GM12878 (cell line): ENCODE results near the gene LPCAT4. TPM values are rescaled to one million over a fixed set of nuclear protein-coding genes. Genes with fewer than 3 reads are reported as not detected.
A peak's percentile ranks its signal among the peaks of the same experiment; 100 is the strongest.

ENCODE experiments used
- ATAC-seq: fragments of 200-7000 bp; cut with Tn5 transposase; 3 replicates; pipeline ENCODE4 v1.9.1; 2020; ENCODE audit warnings: mild to moderate bottlenecking, moderate library complexity
- BruUV-seq: library from RNA; stranded (reverse); fragments of 400-500 nt; replicated peaks from 2 replicates; lab custom pipeline; 2021; lab: Mats Ljungman, UMichigan
- CTCF ChIA-PET: fragments of 300-600 bp; sonication (Branson Sonifier 250); formaldehyde crosslinking; extraction: SDS; loops from one replicate; lab custom pipeline; 2021; ENCODE audit warnings: inconsistent platforms; lab: Yijun Ruan, JAX
- POLR2A ChIA-PET: fragments of 350-600 bp; formaldehyde crosslinking; extraction: SDS; loops from one replicate; lab custom pipeline; 2021; ENCODE audit warnings: inconsistent platforms; lab: Charles Lee
- RAD21 ChIA-PET: fragments of 300-600 bp; sonication (Branson Sonifier 250); formaldehyde crosslinking; loops from one replicate; lab custom pipeline; 2023; ENCODE audit warnings: antibody characterized with exemption; ENCODE audit not compliant: unreplicated experiment; lab: Charles Lee
- SMC1A ChIA-PET: fragments of 300-600 bp; sonication (Branson Sonifier 250); formaldehyde crosslinking; loops from one replicate; lab custom pipeline; 2023; ENCODE audit not compliant: unreplicated experiment, uncharacterized antibody; lab: Charles Lee
- DNase-seq: peaks from one replicate; pipeline ENCODE4 v3.0.0-alpha.2; 2011; ENCODE audit warnings: low read depth, low spot score
- FAIRE-seq: peaks from 3 replicates; lab custom pipeline; 2011; peaks lifted over from hg19 to GRCh38; lab: Jason Lieb, UNC
- H2AFZ ChIP-seq: 2 replicates; pipeline ENCODE4 v1.6.0; 2011; ENCODE audit warnings: low read depth, low read length, control low read depth; ENCODE audit not compliant: control insufficient read depth
- H3K27ac ChIP-seq: 2 replicates; pipeline ENCODE4 v1.5.1; 2011; ENCODE audit warnings: control low read depth; ENCODE audit not compliant: control insufficient read depth, insufficient read depth
- H3K27me3 ChIP-seq, 2 experiments: replicated peaks in 1 of 2; 2 replicates each; pipeline versions ENCODE4 v1.6.0 to v1.6.1; 2011; ENCODE audit warnings: low read length in 1 of 2; ENCODE audit not compliant: control insufficient read depth in 2 of 2, insufficient read depth in 2 of 2
- H3K36me3 ChIP-seq, 2 experiments: 2 replicates each; pipeline ENCODE4 v1.5.1; 2011; ENCODE audit warnings: low read length in 1 of 2; ENCODE audit not compliant: control insufficient read depth in 2 of 2, insufficient read depth in 2 of 2
- H3K4me1 ChIP-seq: 2 replicates; pipeline ENCODE4 v1.6.1; 2011; ENCODE audit warnings: mild to moderate bottlenecking, low read length, moderate library complexity, mixed read lengths; ENCODE audit not compliant: control insufficient read depth, insufficient read depth
- H3K4me2 ChIP-seq: 2 replicates; pipeline ENCODE4 v1.6.0; 2011; ENCODE audit warnings: control low read depth; ENCODE audit not compliant: control insufficient read depth, insufficient read depth
- H3K4me3 ChIP-seq: fragments of 200-600 bp; sonication (generic); 2 replicates; pipeline ENCODE4 v1.5.1; 2016
- H3K79me2 ChIP-seq: 2 replicates; pipeline ENCODE4 v1.6.0; 2011; ENCODE audit warnings: low read length; ENCODE audit not compliant: control insufficient read depth, insufficient read depth
- H3K9ac ChIP-seq: 2 replicates; pipeline ENCODE4 v1.8.0; 2011; ENCODE audit warnings: low read length, control low read depth, mixed read lengths; ENCODE audit not compliant: control insufficient read depth, insufficient read depth
- H3K9me3 ChIP-seq: replicated peaks from 3 replicates; pipeline ENCODE4 v1.5.1; 2011; ENCODE audit warnings: mild to moderate bottlenecking, low read length; ENCODE audit not compliant: control insufficient read depth, insufficient read depth
- H4K20me1 ChIP-seq: 2 replicates; pipeline ENCODE4 v1.6.0; 2011; ENCODE audit not compliant: control insufficient read depth, insufficient read depth
- ASH2L ChIP-seq: fragments of 300-600, 200-600 bp; sonication (generic); IDR thresholded peaks from 2 replicates; pipeline ENCODE4 v1.6.1; 2017; ENCODE audit warnings: low read depth, mild to moderate bottlenecking, borderline replicate concordance
- ATF7 ChIP-seq: fragments of 450-650 bp; IDR thresholded peaks from 2 replicates; pipeline ENCODE4 v1.6.1; 2016; ENCODE audit warnings: low read depth, mild to moderate bottlenecking
- CBFB ChIP-seq: IDR thresholded peaks from 2 replicates; pipeline ENCODE4 v1.6.1; 2016; ENCODE audit warnings: antibody characterized with exemption, low read depth
- CREB1 ChIP-seq: IDR thresholded peaks from 2 replicates; pipeline ENCODE4 v1.6.1; 2012; ENCODE audit warnings: low read depth, mild to moderate bottlenecking, inconsistent platforms
- CREM ChIP-seq: IDR thresholded peaks from 2 replicates; pipeline ENCODE4 v1.6.1; 2014; ENCODE audit warnings: antibody characterized with exemption, low read depth
- GABPA ChIP-seq: IDR thresholded peaks from 2 replicates; pipeline ENCODE4 v1.6.1; 2014; ENCODE audit warnings: antibody characterized with exemption, low read depth, mild to moderate bottlenecking, inconsistent platforms
- JUNB ChIP-seq: IDR thresholded peaks from 2 replicates; pipeline ENCODE4 v1.6.1; 2016; ENCODE audit warnings: antibody characterized with exemption, mild to moderate bottlenecking
- MEF2A ChIP-seq: IDR thresholded peaks from 2 replicates; pipeline ENCODE4 v1.6.1; 2011; ENCODE audit warnings: low read depth, mild to moderate bottlenecking, low read length, moderate library complexity; ENCODE audit not compliant: insufficient read depth
- MEF2B ChIP-seq: fragments of 450-650 bp; IDR thresholded peaks from 2 replicates; pipeline ENCODE4 v1.6.1; 2018; ENCODE audit warnings: mild to moderate bottlenecking, moderate library complexity; ENCODE audit not compliant: partially characterized antibody, poor library complexity, severe bottlenecking
- MTA2 ChIP-seq: fragments of 450-650 bp; IDR thresholded peaks from 2 replicates; pipeline ENCODE4 v1.6.1; 2016; ENCODE audit warnings: low read depth, mild to moderate bottlenecking, moderate library complexity
- NFIC ChIP-seq: IDR thresholded peaks from 2 replicates; pipeline ENCODE4 v1.6.1; 2012; ENCODE audit warnings: low read depth, mild to moderate bottlenecking, inconsistent platforms, low read length, moderate library complexity
- NFYB ChIP-seq: IDR thresholded peaks from 2 replicates; pipeline ENCODE4 v1.6.1; 2011; ENCODE audit warnings: low read depth, mild to moderate bottlenecking, low read length, improper control_type of control experiment, moderate library complexity; ENCODE audit not compliant: insufficient read depth
- PAX8 ChIP-seq: fragments of 450-650 bp; IDR thresholded peaks from 2 replicates; pipeline ENCODE4 v1.6.1; 2017; ENCODE audit warnings: mild to moderate bottlenecking, moderate library complexity
- RBBP5 ChIP-seq: fragments of 200-600 bp; sonication (generic); conservative IDR thresholded peaks from 2 replicates; pipeline ENCODE4 v1.6.1; 2016
- RUNX3 ChIP-seq: IDR thresholded peaks from 2 replicates; pipeline ENCODE4 v1.6.1; 2012; ENCODE audit warnings: low read length, inconsistent platforms
- WRNIP1 ChIP-seq: IDR thresholded peaks from 2 replicates; pipeline ENCODE4 v1.6.1; 2011; ENCODE audit warnings: low read depth, low read length, improper control_type of control experiment, borderline replicate concordance
- ZNF384 ChIP-seq: IDR thresholded peaks from 2 replicates; pipeline ENCODE4 v1.6.1; 2012; ENCODE audit warnings: low read depth, mild to moderate bottlenecking, low read length, improper control_type of control experiment, borderline replicate concordance
- WGBS: methylation state at CpG from one replicate; pipeline ENCODE4 v1.1.6; 2016; ENCODE audit warnings: low lambda C conversion rate; ENCODE audit not compliant: insufficient replicate concordance, insufficient coverage; ENCODE audit errors: missing lambda C conversion rate; 5-methylcytosine and 5-hydroxymethylcytosine counted together
- in situ Hi-C: fragments of 300-500 bp; cut with MboI; formaldehyde crosslinking; loops from 9 replicates; pipeline ENCODE4 v1.14.3; 2018; ENCODE audit warnings: mixed read lengths
- intact Hi-C: fragments of 100-400 bp; cut with micrococcal nuclease; formaldehyde crosslinking; loops from one replicate; pipeline ENCODE4 v1.14.2; 2022; ENCODE audit not compliant: unreplicated experiment
- polyA plus RNA-seq, 11 experiments: library from polyadenylated mRNA; depleted of rRNA in 4 of 11; unstranded in 6 of 11; stranded (reverse) in 5 of 11; fragments of >200 nt; fragmentation: Nextera tagmentation in 4 of 11; fragmentation: Illumina TruSeq in 1 of 11; extraction: Ambion mirVana in 4 of 11; extraction: Trizol in 1 of 11; gene quantifications; 1 replicate in 1 of 11; 2 replicates in 10 of 11; pipeline versions ENCODE4 v1.2.1 to v1.2.3, GENCODE V29; 2011 to 2016; ENCODE audit warnings: inconsistent platforms in 2 of 11, missing spikeins in 2 of 11, low read depth in 1 of 11
- total RNA-seq, 4 experiments: library from RNA; depleted of rRNA in 3 of 4; stranded (reverse); fragments of >200 nt in 3 of 4; fragmentation: Illumina TruSeq in 1 of 4; extraction: Trizol in 1 of 4; gene quantifications; 2 replicates each; pipeline versions ENCODE4 v1.2.1 to v1.2.3, GENCODE V29; 2013 to 2021
- TF ChIP-seq, protein P1 (sequence below): IDR thresholded peaks from 2 replicates; pipeline ENCODE4 v1.6.1; 2012; ENCODE audit warnings: low read length, inconsistent platforms
- TF ChIP-seq, protein P2 (sequence below): fragments of 450-650 bp; IDR thresholded peaks from 2 replicates; pipeline ENCODE4 v1.6.1; 2016; ENCODE audit warnings: mild to moderate bottlenecking
- TF ChIP-seq, protein P3 (sequence below), 3 experiments: IDR thresholded peaks in 2 of 3; conservative IDR thresholded peaks in 1 of 3; 2 replicates each; pipeline ENCODE4 v1.5.1; 2011; ENCODE audit warnings: low read depth in 3 of 3, low read length in 3 of 3, mild to moderate bottlenecking in 3 of 3, control low read depth in 2 of 3, moderate library complexity in 2 of 3, inconsistent platforms in 1 of 3, mixed read lengths in 1 of 3; ENCODE audit not compliant: control insufficient read depth in 2 of 3, insufficient read depth in 1 of 3; ENCODE audit errors: extremely low read depth in 1 of 3

LPCAT4 gene
- total and polyA plus RNA-seq, 10 of the 15 experiments (the other 5 are each of a cell fraction or from before 2014, with no cell fraction given) = 14.4 to 57.2 (median 33.0) TPM

DNA sequence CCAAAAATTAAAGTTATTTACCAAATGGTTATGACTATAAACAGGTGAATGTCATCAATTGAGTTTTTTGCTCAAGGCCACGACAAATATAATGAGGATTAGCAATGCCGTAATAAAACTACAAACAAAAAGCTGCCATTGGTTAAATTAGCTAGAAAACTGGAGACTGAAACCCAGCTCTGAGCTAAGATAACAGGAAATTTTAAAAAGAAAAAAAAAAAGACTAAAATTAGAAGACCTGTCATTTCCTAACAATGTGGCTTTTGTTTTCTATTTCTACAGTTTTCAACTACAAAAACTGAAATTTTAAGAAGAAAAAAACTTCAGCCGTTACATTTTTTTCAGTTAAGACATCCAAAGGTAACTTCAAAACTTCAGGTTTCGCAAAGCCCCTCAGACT, 39.1 kb downstream of the LPCAT4 start:
- no peak for DNase-seq
- TF ChIP-seq MEF2B (peak; percentile 22), MEF2A (peak; percentile 93), RBBP5 (no peak), MTA2 (0 out of 2 replicates have a peak, but pooled peaks have one; percentile 6), ZNF384 (peak; percentile 85), GABPA (0 out of 2 replicates have a peak, but pooled peaks have one; percentile 10), CREM (peak; percentile 14; the same call in 1 of the 2 replicates), PAX8 (peak; percentile 12; the same call in 1 of the 2 replicates), NFIC (peak; percentile 61), NFYB (peak; percentile 67; the same call in 1 of the 2 replicates), JUNB (peak; percentile 52; the same call in 1 of the 2 replicates), RUNX3 (peak; percentile 50; the same call in 1 of the 2 replicates), ASH2L (0 out of 2 replicates have a peak, but pooled peaks have one; percentile 63), WRNIP1 (no peak), CBFB (no peak), ATF7 (peak; percentile 56; the same call in 1 of the 2 replicates), CREB1 (peak; percentile 72; the same call in 1 of the 2 replicates)
- TF ChIP-seq, protein P1, sequence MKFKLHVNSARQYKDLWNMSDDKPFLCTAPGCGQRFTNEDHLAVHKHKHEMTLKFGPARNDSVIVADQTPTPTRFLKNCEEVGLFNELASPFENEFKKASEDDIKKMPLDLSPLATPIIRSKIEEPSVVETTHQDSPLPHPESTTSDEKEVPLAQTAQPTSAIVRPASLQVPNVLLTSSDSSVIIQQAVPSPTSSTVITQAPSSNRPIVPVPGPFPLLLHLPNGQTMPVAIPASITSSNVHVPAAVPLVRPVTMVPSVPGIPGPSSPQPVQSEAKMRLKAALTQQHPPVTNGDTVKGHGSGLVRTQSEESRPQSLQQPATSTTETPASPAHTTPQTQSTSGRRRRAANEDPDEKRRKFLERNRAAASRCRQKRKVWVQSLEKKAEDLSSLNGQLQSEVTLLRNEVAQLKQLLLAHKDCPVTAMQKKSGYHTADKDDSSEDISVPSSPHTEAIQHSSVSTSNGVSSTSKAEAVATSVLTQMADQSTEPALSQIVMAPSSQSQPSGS = peak; percentile 28; the same call in 1 of the 2 replicates
- TF ChIP-seq, protein P2, sequence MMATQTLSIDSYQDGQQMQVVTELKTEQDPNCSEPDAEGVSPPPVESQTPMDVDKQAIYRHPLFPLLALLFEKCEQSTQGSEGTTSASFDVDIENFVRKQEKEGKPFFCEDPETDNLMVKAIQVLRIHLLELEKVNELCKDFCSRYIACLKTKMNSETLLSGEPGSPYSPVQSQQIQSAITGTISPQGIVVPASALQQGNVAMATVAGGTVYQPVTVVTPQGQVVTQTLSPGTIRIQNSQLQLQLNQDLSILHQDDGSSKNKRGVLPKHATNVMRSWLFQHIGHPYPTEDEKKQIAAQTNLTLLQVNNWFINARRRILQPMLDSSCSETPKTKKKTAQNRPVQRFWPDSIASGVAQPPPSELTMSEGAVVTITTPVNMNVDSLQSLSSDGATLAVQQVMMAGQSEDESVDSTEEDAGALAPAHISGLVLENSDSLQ = no peak
- TF ChIP-seq, protein P3, sequence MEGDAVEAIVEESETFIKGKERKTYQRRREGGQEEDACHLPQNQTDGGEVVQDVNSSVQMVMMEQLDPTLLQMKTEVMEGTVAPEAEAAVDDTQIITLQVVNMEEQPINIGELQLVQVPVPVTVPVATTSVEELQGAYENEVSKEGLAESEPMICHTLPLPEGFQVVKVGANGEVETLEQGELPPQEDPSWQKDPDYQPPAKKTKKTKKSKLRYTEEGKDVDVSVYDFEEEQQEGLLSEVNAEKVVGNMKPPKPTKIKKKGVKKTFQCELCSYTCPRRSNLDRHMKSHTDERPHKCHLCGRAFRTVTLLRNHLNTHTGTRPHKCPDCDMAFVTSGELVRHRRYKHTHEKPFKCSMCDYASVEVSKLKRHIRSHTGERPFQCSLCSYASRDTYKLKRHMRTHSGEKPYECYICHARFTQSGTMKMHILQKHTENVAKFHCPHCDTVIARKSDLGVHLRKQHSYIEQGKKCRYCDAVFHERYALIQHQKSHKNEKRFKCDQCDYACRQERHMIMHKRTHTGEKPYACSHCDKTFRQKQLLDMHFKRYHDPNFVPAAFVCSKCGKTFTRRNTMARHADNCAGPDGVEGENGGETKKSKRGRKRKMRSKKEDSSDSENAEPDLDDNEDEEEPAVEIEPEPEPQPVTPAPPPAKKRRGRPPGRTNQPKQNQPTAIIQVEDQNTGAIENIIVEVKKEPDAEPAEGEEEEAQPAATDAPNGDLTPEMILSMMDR (IDR thresholded peaks at IDR 0.05 in 2 of 3, conservative IDR thresholded peaks at IDR 0.05 in 1 of 3; ENCODE audit: control insufficient read depth in 2 of 3, extremely low read depth in 1 of 3, insufficient read depth in 1 of 3, low read depth in 3 of 3, low read length in 3 of 3) = no peak
- Histone ChIP-seq H3K4me1 (peaks cover 36% of the 10 kb centered on the region), H3K9ac (peak overlapping the region; percentile 14), H3K4me3 (peak overlapping the region; percentile 62; the same call in 1 of the 2 replicates), H3K27me3 (no peaks in the 10 kb centered on the region), H3K79me2 (peaks cover 92% of the 10 kb centered on the region), H4K20me1 (no peaks in the 10 kb centered on the region), H3K9me3 (no peaks in the 10 kb centered on the region), H3K4me2 (peak overlapping the region; percentile 73), H2AFZ (no peak overlapping the region), H3K27ac (peak overlapping the region; percentile 90), H3K36me3 (no peaks in the 10 kb centered on the region)
- no peak for FAIRE-seq
- BruUV-seq = no TSS peak
- intact Hi-C loops (loop anchor here (5.0 kb wide), 1 partner anchor 39 kb away; the partner anchor contains the start of gene LPCAT4), in situ Hi-C loops (no loop called here)
- SMC1A ChIA-PET = interaction anchor here (0.6 to 6.8 kb wide), 15 partner anchors 9 to 253 kb away, joined by 3 to 107 read pairs (median 5); partner anchors contain the start of genes KATNBL1, LPCAT4, NOP10 and NUTM1
- CTCF ChIA-PET = interaction anchor here (0.9 to 3.9 kb wide), 9 partner anchors 10 to 86 kb away, joined by 3 to 31 read pairs (median 9); partner anchors contain the start of genes LPCAT4, NOP10, NUTM1 and SLC12A6
- RAD21 ChIA-PET = interaction anchor here (0.7 to 6.6 kb wide), 11 partner anchors 10 to 260 kb away, joined by 3 to 57 read pairs (median 4); partner anchors contain the start of genes LPCAT4, NOP10, NUTM1 and SLC12A6
- ATAC-seq = peak; percentile 12; the same call in 2 of the 3 replicates
- under 1% methylated on average over 4 of the region's 4 CpGs for WGBS
- POLR2A ChIA-PET = interaction anchor here (0.6 to 5.0 kb wide), 6 partner anchors 9 to 39 kb away, joined by 3 to 60 read pairs (median 12); partner anchors contain the start of genes LPCAT4, NOP10, NUTM1 and SLC12A6
